GM18526 (cell line): ENCODE results near the gene TFB1M.

Experiments
- POLR2A ChIP-seq: IDR thresholded peaks from 3 replicates; pipeline ENCODE4 v1.6.1; 2011; ENCODE audit not compliant: insufficient read length; ENCODE audit errors: extremely low read depth

TFB1M gene

GRCh38 chr6:155213611-155214372 lies 100.5 kb downstream of the TFB1M start:
- no peak for TF ChIP-seq POLR2A

- TF ChIP-seq POLR2A: no peak
Observed at GRCh38 chr6:155212616-155213380, 101.5 kb downstream of the TFB1M start.

GRCh38 chr6:155212106-155212505 lies 102.2 kb downstream of the TFB1M start:
- no peak for TF ChIP-seq POLR2A

DNA sequence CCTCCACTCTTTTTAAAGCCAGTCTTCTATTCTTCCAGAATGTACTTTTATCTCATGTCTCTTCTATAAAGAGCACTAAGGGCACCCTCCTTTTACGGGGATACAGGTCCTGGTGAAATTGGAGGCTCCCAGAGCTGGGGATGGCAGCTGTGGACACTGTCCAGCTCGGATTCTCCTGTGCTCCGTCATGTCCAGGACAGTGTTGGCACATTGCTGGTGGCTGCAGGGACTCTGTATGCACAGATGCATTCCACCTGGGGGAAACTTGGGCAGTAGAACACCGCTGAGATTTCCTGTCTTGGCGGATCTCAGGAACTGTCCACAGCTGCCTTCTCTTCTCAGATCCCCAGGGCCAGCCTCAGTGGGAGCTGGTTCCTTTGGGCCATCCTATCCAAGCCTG lies 107.1 kb downstream of the TFB1M start:
- TF ChIP-seq POLR2A: no peak
